ENCODE measurements around the gene FRMD4A. TPM values are rescaled to one million over a fixed set of nuclear protein-coding genes. Genes with fewer than 3 reads are reported as not detected.

The FRMD4A gene
- total RNA-seq, 1 experiment from 2014 or later, result 18.3 TPM

DNA sequence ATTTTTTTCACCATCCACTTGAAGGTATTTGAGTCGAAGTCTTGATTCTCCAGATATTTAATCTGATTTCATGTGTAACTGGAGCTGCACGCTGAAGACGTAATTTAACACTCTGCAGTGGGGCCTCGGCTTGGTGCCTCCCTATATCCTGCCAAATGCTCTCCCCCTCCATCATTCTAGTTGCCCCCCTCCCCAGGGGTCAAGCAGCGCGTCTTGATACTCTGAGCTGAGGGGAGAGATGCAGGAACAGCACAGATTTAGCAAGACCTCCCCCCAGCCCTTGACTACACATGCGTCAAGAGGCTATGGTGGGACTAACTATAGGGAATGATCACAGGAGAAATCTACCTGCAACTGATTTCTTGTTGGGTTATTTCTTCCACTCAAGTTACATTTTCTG, 658.2 kb downstream of the FRMD4A start:
- BruUV-seq (replicated peaks), result no TSS peak
- H4K20me1 ChIP-seq (ENCODE audit: insufficient read depth), result no peaks in the 10 kb centered on the region
- no peaks in the 10 kb centered on the region for H3K36me3 ChIP-seq (ENCODE audit: low read depth)
- H3K4me3 ChIP-seq, result no peak overlapping the region
- H3K4me1 ChIP-seq (replicated peaks; ENCODE audit: insufficient read depth), result no peaks in the 10 kb centered on the region
- POLR2A ChIA-PET (ENCODE audit: unreplicated experiment), result no interaction called here
- no peaks in the 10 kb centered on the region for H3K9me3 ChIP-seq (ENCODE audit: insufficient read depth, low read depth)
- no peaks in the 10 kb centered on the region for H3K79me2 ChIP-seq (ENCODE audit: low read depth)
- no peaks in the 10 kb centered on the region for H3F3A ChIP-seq (ENCODE audit: insufficient read depth, low read depth)
- no peak overlapping the region for H3K4me2 ChIP-seq
- intact Hi-C loops (cut with micrococcal nuclease; ENCODE audit: unreplicated experiment), result no loop called here
- H3K27ac ChIP-seq, result no peak overlapping the region
- DNase-seq, result no peak
- no peak overlapping the region for H2AFZ ChIP-seq
- CTCF ChIA-PET, result no interaction called here
- H3K9me2 ChIP-seq (ENCODE audit: insufficient read depth), result no peaks in the 10 kb centered on the region
- TF ChIP-seq EZH2 (IDR thresholded peaks at IDR 0.05; ENCODE audit: low read depth), result no peak
- TF ChIP-seq, protein P1, sequence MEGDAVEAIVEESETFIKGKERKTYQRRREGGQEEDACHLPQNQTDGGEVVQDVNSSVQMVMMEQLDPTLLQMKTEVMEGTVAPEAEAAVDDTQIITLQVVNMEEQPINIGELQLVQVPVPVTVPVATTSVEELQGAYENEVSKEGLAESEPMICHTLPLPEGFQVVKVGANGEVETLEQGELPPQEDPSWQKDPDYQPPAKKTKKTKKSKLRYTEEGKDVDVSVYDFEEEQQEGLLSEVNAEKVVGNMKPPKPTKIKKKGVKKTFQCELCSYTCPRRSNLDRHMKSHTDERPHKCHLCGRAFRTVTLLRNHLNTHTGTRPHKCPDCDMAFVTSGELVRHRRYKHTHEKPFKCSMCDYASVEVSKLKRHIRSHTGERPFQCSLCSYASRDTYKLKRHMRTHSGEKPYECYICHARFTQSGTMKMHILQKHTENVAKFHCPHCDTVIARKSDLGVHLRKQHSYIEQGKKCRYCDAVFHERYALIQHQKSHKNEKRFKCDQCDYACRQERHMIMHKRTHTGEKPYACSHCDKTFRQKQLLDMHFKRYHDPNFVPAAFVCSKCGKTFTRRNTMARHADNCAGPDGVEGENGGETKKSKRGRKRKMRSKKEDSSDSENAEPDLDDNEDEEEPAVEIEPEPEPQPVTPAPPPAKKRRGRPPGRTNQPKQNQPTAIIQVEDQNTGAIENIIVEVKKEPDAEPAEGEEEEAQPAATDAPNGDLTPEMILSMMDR (conservative IDR thresholded peaks at IDR 0.05), result no peak
- H3K27me3 ChIP-seq (ENCODE audit: insufficient read depth, low read depth), result no peaks in the 10 kb centered on the region

- Histone ChIP-seq H3K4me3 (no peak overlapping the region), H3K79me2 (ENCODE audit: low read depth) (no peaks in the 10 kb centered on the region), H4K20me1 (ENCODE audit: insufficient read depth) (no peaks in the 10 kb centered on the region), H3K27ac (no peak overlapping the region), H2AFZ (no peak overlapping the region), H3K4me2 (no peak overlapping the region), H3K4me1 (replicated peaks; ENCODE audit: insufficient read depth) (no peaks in the 10 kb centered on the region), H3K9me2 (ENCODE audit: insufficient read depth) (no peaks in the 10 kb centered on the region), H3K36me3 (ENCODE audit: low read depth) (no peaks in the 10 kb centered on the region), H3K9me3 (ENCODE audit: insufficient read depth, low read depth) (no peaks in the 10 kb centered on the region), H3K27me3 (ENCODE audit: insufficient read depth, low read depth) (no peaks in the 10 kb centered on the region), H3F3A (ENCODE audit: insufficient read depth, low read depth) (no peaks in the 10 kb centered on the region)
- ChIA-PET POLR2A (ENCODE audit: unreplicated experiment) (no interaction called here), CTCF (no interaction called here)
- no TSS peak for BruUV-seq (replicated peaks)
- TF ChIP-seq, protein P1 (conservative IDR thresholded peaks at IDR 0.05), result no peak
- TF ChIP-seq EZH2 (IDR thresholded peaks at IDR 0.05; ENCODE audit: low read depth), result no peak
- no peak for DNase-seq
- intact Hi-C loops (cut with micrococcal nuclease; ENCODE audit: unreplicated experiment), result no loop called here
Measured at GRCh38 chr10:13671904-13672303, 658.8 kb downstream of the FRMD4A start.

- H3K4me1 ChIP-seq (replicated peaks; ENCODE audit: insufficient read depth), result no peaks in the 10 kb centered on the region
- no peaks in the 10 kb centered on the region for H3K36me3 ChIP-seq (ENCODE audit: low read depth)
- no peak overlapping the region for H3K4me2 ChIP-seq
- H3K4me3 ChIP-seq, result no peak overlapping the region
- H3K27ac ChIP-seq, result no peak overlapping the region
- no TSS peak for BruUV-seq (replicated peaks)
- H3K27me3 ChIP-seq (ENCODE audit: insufficient read depth, low read depth), result no peaks in the 10 kb centered on the region
- no peaks in the 10 kb centered on the region for H4K20me1 ChIP-seq (ENCODE audit: insufficient read depth)
- intact Hi-C loops (cut with micrococcal nuclease; ENCODE audit: unreplicated experiment), result no loop called here
- POLR2A ChIA-PET (ENCODE audit: unreplicated experiment), result no interaction called here
- H3F3A ChIP-seq (ENCODE audit: insufficient read depth, low read depth), result no peaks in the 10 kb centered on the region
- no peaks in the 10 kb centered on the region for H3K9me3 ChIP-seq (ENCODE audit: insufficient read depth, low read depth)
- no peaks in the 10 kb centered on the region for H3K9me2 ChIP-seq (ENCODE audit: insufficient read depth)
- TF ChIP-seq, protein P1 (conservative IDR thresholded peaks at IDR 0.05), result no peak
- TF ChIP-seq EZH2 (IDR thresholded peaks at IDR 0.05; ENCODE audit: low read depth), result no peak
- CTCF ChIA-PET, result no interaction called here
- DNase-seq, result no peak
- no peak overlapping the region for H2AFZ ChIP-seq
- H3K79me2 ChIP-seq (ENCODE audit: low read depth), result no peaks in the 10 kb centered on the region
Measured at GRCh38 chr10:13670311-13670710, 660.4 kb downstream of the FRMD4A start.
